Umbilical cord (tissue), 2 donors: ENCODE measurements around the gene NBPF8. TPM values are rescaled to one million over a fixed set of nuclear protein-coding genes. Genes with fewer than 3 reads are reported as not detected.
A peak's percentile ranks its signal among the peaks of the same experiment; 100 is the strongest.
"Not testable (repeated sequence)": the region's sequence is repeated elsewhere in the genome, so short reads cannot be mapped to it uniquely, and the experiment has no call there.

ENCODE experiments used
- DNase-seq: peaks from one replicate; pipeline ENCODE4 v3.0.0-alpha.2; 2015; ENCODE audit warnings: low spot score
- total RNA-seq: library from RNA; depleted of rRNA; stranded (reverse); fragments of >200 nt; gene quantifications from one replicate; pipeline ENCODE4 v1.2.3, GENCODE V29; 2014; ENCODE audit warnings: low replicate concordance; ENCODE audit not compliant: insufficient read depth

The NBPF8 gene
- 6.0 TPM for total RNA-seq

GRCh38 chr1:120414911-120415480 lies at the start of gene NBPF8:
Gene NBPF8 (plus strand): TSS chr1:120415035. CDS start chr1:120436523, 21,488 bp downstream.
- peak; percentile 69 for DNase-seq

GRCh38 chr1:120367709-120368108 lies 47.1 kb upstream of the NBPF8 start:
- not testable (repeated sequence) for DNase-seq

DNA sequence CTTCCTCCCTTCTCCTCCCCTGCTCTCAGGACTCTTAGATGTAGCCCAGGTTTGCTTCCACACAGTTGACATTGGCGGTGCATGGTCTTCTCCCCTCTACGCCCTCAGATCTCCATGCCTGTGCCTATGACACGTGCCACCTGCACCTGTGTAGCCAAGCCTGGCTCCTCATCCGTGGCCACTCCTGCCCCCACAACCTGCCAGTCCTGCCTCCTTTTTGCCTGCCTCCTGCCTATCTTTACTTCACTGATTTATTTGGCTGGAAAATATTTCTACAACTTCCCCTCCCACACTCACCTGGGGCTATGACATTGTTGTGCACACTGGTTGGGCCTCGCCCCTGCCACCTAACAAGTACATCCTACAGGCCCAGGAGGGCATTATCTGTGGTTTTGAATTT lies 28.2 kb upstream of the NBPF8 start:
- DNase-seq: not testable (repeated sequence)

DNA sequence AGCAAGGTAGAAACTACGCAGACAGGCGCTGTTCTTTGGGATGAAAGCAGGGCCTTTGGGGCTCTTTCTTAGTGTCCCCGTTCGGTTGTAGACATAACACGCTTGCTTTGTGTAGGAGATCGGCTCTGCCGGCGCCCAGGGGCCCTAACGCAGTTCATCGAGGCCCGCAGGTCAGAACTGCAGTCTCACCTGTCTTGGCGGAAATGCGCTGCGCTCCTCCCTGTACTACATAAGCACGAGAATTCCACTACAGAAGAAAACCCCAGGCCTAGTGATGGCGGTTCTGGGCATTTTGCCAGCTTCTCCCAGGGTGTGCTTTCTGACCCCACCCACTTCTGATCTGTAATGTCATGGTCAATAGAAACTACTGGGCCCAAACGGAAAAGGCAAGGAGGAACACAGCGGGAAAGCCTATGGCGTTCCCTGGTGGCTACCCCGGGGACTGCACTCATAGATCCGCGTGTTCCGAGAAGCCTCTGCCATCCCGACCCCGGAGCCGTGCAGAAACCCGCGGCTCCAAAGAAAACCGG lies 26.2 kb upstream of the NBPF8 start:
- DNase-seq: peak; percentile 34

DNA sequence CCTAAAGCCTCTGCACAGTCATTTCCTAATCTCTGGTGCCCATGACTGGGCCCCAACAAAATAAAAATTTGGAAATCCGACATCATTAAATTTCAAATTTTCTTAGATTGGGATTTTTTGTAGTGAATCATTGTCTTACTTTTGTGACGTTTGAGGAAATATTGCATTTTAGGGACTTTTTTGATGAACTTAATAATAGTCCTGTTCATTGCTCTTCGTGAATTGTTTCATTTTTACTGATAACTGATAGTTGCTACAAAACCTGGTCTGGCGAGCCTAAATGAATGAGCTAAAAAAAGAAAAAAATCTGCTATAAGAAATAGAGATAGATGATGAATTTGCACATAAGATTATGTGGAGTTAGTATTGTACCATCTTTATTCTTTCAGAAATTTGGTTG lies 23.5 kb upstream of the NBPF8 start:
- not testable (repeated sequence) for DNase-seq

- DNase-seq: not testable (repeated sequence)
Measured at GRCh38 chr1:120393316-120394232, 21.3 kb upstream of the NBPF8 start.

GRCh38 chr1:120405348-120405747 lies 9.5 kb upstream of the NBPF8 start:
- not testable (repeated sequence) for DNase-seq

GRCh38 chr1:120414451-120414850 lies 384 bp upstream of the NBPF8 start:
- DNase-seq: not testable (repeated sequence)

GRCh38 chr1:120415492-120415961 lies 692 bp downstream of the NBPF8 start:
- peak; percentile 17 for DNase-seq

DNA sequence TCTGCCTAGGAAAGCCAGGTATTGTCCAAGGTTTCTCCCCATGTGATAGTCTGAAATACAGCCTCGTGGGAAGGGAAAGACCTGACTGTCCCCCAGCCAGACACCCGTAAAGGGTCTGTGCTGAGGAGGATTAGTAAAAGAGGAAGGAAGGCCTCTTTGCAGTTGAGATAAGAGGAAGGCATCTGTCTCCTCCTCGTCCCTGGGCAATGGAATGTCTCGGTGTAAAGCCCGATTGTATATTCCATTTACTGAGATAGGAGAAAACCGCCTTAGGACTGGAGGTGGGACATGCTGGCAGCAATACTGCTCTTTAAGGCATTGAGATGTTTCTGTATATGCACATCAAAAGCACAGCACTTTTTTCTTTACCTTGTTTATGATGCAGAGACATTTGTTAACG lies 10.2 kb downstream of the NBPF8 start:
- DNase-seq: not testable (repeated sequence)

GRCh38 chr1:120431626-120432025 lies 16.8 kb downstream of the NBPF8 start:
- peak; percentile 29 for DNase-seq

DNA sequence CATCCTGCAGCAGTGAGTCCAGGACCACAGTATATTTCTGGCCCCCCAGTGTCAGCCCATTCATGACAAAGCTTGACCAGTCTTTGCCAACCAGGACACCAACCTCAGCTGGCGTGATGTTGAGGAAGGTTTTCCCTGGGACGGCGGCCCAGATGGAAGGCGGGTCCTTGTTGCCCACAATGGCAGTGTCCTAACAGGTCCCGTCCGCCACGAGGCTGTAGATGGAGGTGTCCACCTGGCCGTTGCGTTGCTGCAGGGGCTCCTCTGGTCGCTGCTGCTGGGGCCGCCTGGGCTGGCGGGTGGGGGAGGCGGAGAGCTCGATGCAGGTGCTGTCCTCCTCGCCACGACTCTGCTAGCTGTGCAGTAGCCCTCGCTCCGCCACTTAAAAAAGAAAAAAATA lies 19.0 kb downstream of the NBPF8 start:
- not testable (repeated sequence) for DNase-seq

DNA sequence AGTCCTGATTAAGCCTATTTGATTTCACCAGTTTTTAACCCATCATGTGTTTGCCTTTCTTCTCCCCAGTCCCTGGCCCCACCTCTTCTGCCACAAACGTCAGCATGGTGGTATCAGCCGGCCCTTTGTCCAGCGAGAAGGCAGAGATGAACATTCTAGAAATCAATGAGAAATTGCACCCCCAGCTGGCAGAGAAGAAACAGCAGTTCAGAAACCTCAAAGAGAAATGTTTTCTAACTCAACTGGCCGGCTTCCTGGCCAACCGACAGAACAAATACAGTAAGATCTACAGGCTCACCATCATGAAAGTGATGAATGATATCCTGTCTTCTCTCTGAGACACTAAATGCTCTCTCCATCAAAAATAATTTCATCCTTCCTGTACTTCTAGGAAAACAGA lies 34.3 kb downstream of the NBPF8 start:
- not testable (repeated sequence) for DNase-seq

Other genes with a start within 250 kb of the NBPF8 start
- gene SEC22B, start 238.5 kb upstream of the NBPF8 start, total RNA-seq: 74.2 TPM